GM11168 (cell line): ENCODE measurements around the gene LRRC32.
"Not testable (repeated sequence)": the region's sequence is repeated elsewhere in the genome, so short reads cannot be mapped to it uniquely, and the experiment has no call there.

Experiments used
- in situ Hi-C: fragments of 300-500 bp; cut with MboI; formaldehyde crosslinking; loops from one replicate; pipeline ENCODE4 v1.12.0; 2022; ENCODE audit warnings: low sequenced_read_pairs; ENCODE audit not compliant: unreplicated experiment

The LRRC32 gene

GRCh38 chr11:76621466-76621865 is 49.1 kb downstream of the LRRC32 start:
- in situ Hi-C loops: no loop called here

GRCh38 chr11:76620489-76620888 is 50.1 kb downstream of the LRRC32 start:
- in situ Hi-C loops: no loop called here

- in situ Hi-C loops: not testable (repeated sequence)
Measured at GRCh38 chr11:76619801-76620200, 50.7 kb downstream of the LRRC32 start.

GRCh38 chr11:76617553-76618265 is 52.8 kb downstream of the LRRC32 start:
- in situ Hi-C loops: no loop called here

- in situ Hi-C loops: no loop called here
Measured at GRCh38 chr11:76616676-76617552, 53.6 kb downstream of the LRRC32 start.

- in situ Hi-C loops: no loop called here
Measured at GRCh38 chr11:76615950-76616349, 54.6 kb downstream of the LRRC32 start.

- in situ Hi-C loops: no loop called here
Measured at GRCh38 chr11:76614471-76615179, 55.9 kb downstream of the LRRC32 start.

GRCh38 chr11:76613901-76614300 is 56.6 kb downstream of the LRRC32 start:
- in situ Hi-C loops: no loop called here

GRCh38 chr11:76612226-76612625 is 58.3 kb downstream of the LRRC32 start:
- in situ Hi-C loops: no loop called here

- in situ Hi-C loops: no loop called here
Measured at GRCh38 chr11:76610871-76611475, 59.6 kb downstream of the LRRC32 start.

- in situ Hi-C loops: no loop called here
Measured at GRCh38 chr11:76610371-76610770, 60.2 kb downstream of the LRRC32 start.

- in situ Hi-C loops: loop anchor here (10.0 kb wide), 1 partner anchor 75 kb away; no protein-coding TSS in a partner anchor
Measured at GRCh38 chr11:76609736-76610370, 60.7 kb downstream of the LRRC32 start.

- in situ Hi-C loops: loop anchor here (10.0 kb wide), 1 partner anchor 76 kb away; no protein-coding TSS in a partner anchor
Measured at GRCh38 chr11:76608879-76609460, 61.6 kb downstream of the LRRC32 start.

- in situ Hi-C loops: loop anchor here (10.0 kb wide), 1 partner anchor 77 kb away; no protein-coding TSS in a partner anchor
Measured at GRCh38 chr11:76608228-76608627, 62.3 kb downstream of the LRRC32 start.
